Astrocyte of the spinal cord (primary cell): ENCODE results near the gene SAMD1.
"Not testable (repeated sequence)": the region's sequence is repeated elsewhere in the genome, so short reads cannot be mapped to it uniquely, and the experiment has no call there.

Experiments used
- DNase-seq: peaks from one replicate; pipeline ENCODE4 v3.0.0; 2011; ENCODE audit warnings: low read depth, low spot score
- H3K4me3 ChIP-seq: 2 replicates; pipeline ENCODE4 v1.5.1; 2011; ENCODE audit warnings: low read depth, mild to moderate bottlenecking, low read length, moderate library complexity
- CTCF ChIP-seq: IDR thresholded peaks from 2 replicates; pipeline ENCODE4 v1.5.1; 2012; ENCODE audit warnings: low read depth, mild to moderate bottlenecking, low read length, inconsistent platforms
- in situ Hi-C: cut with HindIII; loops from 2 replicates; pipeline ENCODE4 v1.10.0; 2017; ENCODE audit warnings: low sequenced_read_pairs

Gene SAMD1

DNA sequence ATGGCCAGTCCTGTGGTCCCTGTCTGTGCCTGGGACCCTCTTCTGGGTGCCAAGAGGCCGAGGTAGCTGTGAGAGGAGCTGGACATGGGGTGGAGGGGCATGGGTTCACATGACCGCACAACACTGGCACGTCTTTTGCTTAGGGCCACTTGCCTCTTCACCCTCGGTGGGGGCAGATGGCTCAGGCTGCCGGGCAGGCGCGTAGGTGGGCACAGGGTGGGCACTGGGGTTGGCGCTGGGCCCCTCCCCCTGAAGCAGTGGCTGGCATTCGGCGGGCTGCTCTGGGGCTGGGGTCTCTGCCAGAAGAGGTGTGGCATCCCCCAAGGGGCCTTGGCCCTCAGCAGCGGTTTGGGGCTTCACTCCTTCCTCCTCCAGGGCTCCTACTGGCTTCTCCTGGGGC lies 37.1 kb downstream of the SAMD1 start:
- DNase-seq, result no peak
- no peak for TF ChIP-seq CTCF
- H3K4me3 ChIP-seq, result no peak overlapping the region
- in situ Hi-C loops, result no loop called here

DNA sequence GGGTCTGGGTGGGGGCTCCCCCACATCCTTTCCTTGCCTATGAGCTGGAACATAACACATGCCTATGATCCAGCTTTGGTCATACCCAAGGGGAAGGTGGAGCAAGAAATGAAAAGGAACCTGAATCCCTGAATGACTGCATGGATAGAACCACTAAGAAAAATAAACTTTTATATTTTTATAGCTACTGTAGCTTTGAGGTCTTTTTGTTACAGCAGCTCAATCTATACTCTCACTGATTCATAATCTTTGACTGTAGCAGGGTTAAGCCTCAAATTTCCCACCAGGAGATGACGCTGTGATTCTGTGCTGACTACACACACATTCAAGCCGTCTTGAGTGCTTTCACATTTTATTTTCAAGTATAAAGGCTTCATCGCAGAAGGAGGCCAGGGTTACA lies 37.5 kb downstream of the SAMD1 start:
- no peak overlapping the region for H3K4me3 ChIP-seq
- in situ Hi-C loops, result no loop called here
- no peak for DNase-seq
- TF ChIP-seq CTCF, result no peak

- TF ChIP-seq CTCF, result no peak
- H3K4me3 ChIP-seq, result no peak overlapping the region
- no peak for DNase-seq
- in situ Hi-C loops, result no loop called here
These were observed 38.1 kb downstream of the SAMD1 start for GRCh38 chr19:14052470-14052869.

DNA sequence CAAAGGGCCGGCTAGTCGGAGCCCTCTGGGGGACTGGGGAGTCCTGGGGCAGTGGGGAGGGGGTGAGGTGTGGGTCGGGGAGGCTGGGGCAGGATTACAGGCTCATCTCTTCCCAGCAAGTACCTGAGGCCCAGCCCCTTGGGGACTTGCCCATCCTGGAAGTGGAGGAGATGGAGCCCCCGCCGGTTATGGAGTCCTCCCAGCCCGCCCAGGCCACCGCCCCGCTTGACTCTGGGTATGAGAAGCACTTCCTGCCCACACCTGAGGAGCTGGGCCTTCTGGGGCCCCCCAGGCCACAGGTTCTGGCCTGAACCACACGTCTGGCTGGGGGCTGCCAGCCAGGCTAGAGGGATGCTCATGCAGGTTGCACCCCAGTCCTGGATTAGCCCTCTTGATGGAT lies 38.6 kb downstream of the SAMD1 start:
- H3K4me3 ChIP-seq, result no peak overlapping the region
- no peak for DNase-seq
- in situ Hi-C loops, result no loop called here
- TF ChIP-seq CTCF, result no peak

DNA sequence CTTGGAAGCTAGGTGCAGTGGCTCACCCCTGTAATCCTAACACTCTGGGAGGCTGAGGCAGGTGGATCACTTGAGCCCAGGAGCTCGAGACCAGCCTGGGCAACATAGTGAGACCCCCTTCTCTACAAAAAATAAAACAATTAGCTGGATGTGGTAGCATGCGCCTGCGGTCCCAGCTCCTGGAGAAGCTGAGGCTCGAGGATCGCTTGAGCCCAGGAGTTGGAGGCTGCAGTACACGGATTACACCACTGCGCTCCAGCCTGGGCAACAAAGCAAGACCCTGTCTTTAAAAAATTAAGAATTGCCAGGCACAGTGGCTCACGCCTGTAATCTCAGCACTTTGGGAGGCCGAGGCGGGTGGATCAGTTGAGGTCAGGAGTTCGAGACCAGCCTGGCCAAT lies 39.6 kb downstream of the SAMD1 start:
- DNase-seq, H3K4me3 ChIP-seq, in situ Hi-C loops: not testable (repeated sequence)

- DNase-seq, result no peak
- H3K4me3 ChIP-seq, result no peak overlapping the region
- in situ Hi-C loops, result no loop called here
- TF ChIP-seq CTCF, result no peak
These were observed 40.0 kb downstream of the SAMD1 start for GRCh38 chr19:14050512-14050911.

- DNase-seq, result no peak
- TF ChIP-seq CTCF, result peak; percentile 95
- H3K4me3 ChIP-seq, result no peak overlapping the region
- in situ Hi-C loops, result no loop called here
These were observed 42.0 kb downstream of the SAMD1 start for GRCh38 chr19:14048443-14049153.

DNA sequence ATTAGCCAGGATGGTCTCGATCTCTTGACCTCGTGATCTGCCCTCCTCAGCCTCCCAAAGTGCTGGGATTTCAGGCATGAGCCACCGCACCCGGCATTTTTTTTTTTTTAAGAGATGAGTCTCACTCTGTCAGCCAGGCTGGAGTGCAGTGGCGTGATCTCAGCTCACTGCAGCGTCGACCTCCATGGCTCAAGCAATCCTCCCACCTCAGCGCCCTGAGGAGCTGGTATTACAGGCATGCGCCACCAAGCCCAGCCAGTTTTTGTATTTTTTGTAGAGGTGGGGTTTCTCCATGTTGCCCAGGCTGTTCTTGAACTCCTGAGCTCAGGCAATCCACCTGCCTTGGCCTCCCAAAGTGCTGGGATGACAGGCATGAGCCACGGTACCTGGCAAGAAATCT lies 42.7 kb downstream of the SAMD1 start:
- H3K4me3 ChIP-seq, DNase-seq, in situ Hi-C loops: not testable (repeated sequence)
